ENCODE results near the gene CFAP97D2.
"Not testable (repeated sequence)": the region's sequence is repeated elsewhere in the genome, so short reads cannot be mapped to it uniquely, and the experiment has no call there.

GRCh38 chr13:114158869-114159666 is 20.0 kb upstream of the CFAP97D2 start:
- TF ChIP-seq POLR2AphosphoS5 (IDR thresholded peaks at IDR 0.05; ENCODE audit: insufficient read depth in 1 of 2, low read depth in 1 of 2); POLR2A (IDR thresholded peaks at IDR 0.05): not testable (repeated sequence)
- TF ChIP-seq, protein P1, sequence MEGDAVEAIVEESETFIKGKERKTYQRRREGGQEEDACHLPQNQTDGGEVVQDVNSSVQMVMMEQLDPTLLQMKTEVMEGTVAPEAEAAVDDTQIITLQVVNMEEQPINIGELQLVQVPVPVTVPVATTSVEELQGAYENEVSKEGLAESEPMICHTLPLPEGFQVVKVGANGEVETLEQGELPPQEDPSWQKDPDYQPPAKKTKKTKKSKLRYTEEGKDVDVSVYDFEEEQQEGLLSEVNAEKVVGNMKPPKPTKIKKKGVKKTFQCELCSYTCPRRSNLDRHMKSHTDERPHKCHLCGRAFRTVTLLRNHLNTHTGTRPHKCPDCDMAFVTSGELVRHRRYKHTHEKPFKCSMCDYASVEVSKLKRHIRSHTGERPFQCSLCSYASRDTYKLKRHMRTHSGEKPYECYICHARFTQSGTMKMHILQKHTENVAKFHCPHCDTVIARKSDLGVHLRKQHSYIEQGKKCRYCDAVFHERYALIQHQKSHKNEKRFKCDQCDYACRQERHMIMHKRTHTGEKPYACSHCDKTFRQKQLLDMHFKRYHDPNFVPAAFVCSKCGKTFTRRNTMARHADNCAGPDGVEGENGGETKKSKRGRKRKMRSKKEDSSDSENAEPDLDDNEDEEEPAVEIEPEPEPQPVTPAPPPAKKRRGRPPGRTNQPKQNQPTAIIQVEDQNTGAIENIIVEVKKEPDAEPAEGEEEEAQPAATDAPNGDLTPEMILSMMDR (IDR thresholded peaks at IDR 0.05): not testable (repeated sequence)

Measured in vagina (tissue), 2 donors.